Upper lobe of right lung (tissue), 1 donor: ENCODE results near the gene ZNF99. TPM values are rescaled to one million over a fixed set of nuclear protein-coding genes. Genes with fewer than 3 reads are reported as not detected.
"Not testable (repeated sequence)": the region's sequence is repeated elsewhere in the genome, so short reads cannot be mapped to it uniquely, and the experiment has no call there.

ENCODE experiments used
- ATAC-seq: fragments of 200-7000 bp; cut with Tn5 transposase; one replicate; pipeline ENCODE4 v1.9.1; 2020; ENCODE audit warnings: mild to moderate bottlenecking, moderate library complexity
- DNase-seq: peaks from one replicate; pipeline ENCODE4 v3.0.0-alpha.2; 2020
- H3K27ac ChIP-seq: fragments of 200-600 bp; one replicate; pipeline ENCODE4 v1.8.0; 2022
- H3K27me3 ChIP-seq: fragments of 200-600 bp; one replicate; pipeline ENCODE4 v1.8.0; 2022; ENCODE audit warnings: mild to moderate bottlenecking
- H3K36me3 ChIP-seq: fragments of 200-600 bp; one replicate; pipeline ENCODE4 v1.8.0; 2022
- H3K4me1 ChIP-seq: fragments of 200-600 bp; one replicate; pipeline ENCODE4 v1.8.0; 2022
- H3K4me3 ChIP-seq: fragments of 200-600 bp; one replicate; pipeline ENCODE4 v1.8.0; 2022; ENCODE audit warnings: mild to moderate bottlenecking
- H3K9me3 ChIP-seq: fragments of 200-600 bp; one replicate; pipeline ENCODE4 v1.8.0; 2022
- CTCF ChIP-seq: fragments of 200-600 bp; IDR thresholded peaks from one replicate; pipeline ENCODE4 v1.8.0; 2022; ENCODE audit warnings: antibody characterized with exemption
- intact Hi-C: fragments of 100-400 bp; cut with DNase I; formaldehyde crosslinking; loops from one replicate; pipeline ENCODE4 v1.11.0; 2022
- total RNA-seq: library from RNA; stranded (reverse); fragmentation: NEBNext Ultra II Directional; extraction: Animal tissue kit (Norgen Biotek cat#: 25700); gene quantifications from one replicate; pipeline ENCODE4 v1.2.1, GENCODE V29; 2021
- donor health status: DM: no; HTN: yes; CAD: no; lungs with severe emphysema.

The ZNF99 gene
- total RNA-seq, 1 donor from 2014 or later: 0.09 TPM

- Histone ChIP-seq H3K9me3 (peaks cover 23% of the 10 kb centered on the region), H3K27me3 (no peaks in the 10 kb centered on the region), H3K36me3 (no peaks in the 10 kb centered on the region), H3K27ac (no peak overlapping the region), H3K4me1 (no peaks in the 10 kb centered on the region), H3K4me3 (no peak overlapping the region)
- intact Hi-C loops: no loop called here
- DNase-seq: no peak
- ATAC-seq: no peak
- no peak for TF ChIP-seq CTCF
These were observed 75.0 kb downstream of the ZNF99 start for GRCh38 chr19:22708983-22709382.

GRCh38 chr19:22703096-22703495 is 80.9 kb downstream of the ZNF99 start:
- H3K4me1 ChIP-seq, ATAC-seq, intact Hi-C loops, H3K4me3 ChIP-seq, H3K36me3 ChIP-seq, H3K27ac ChIP-seq, H3K27me3 ChIP-seq, DNase-seq: not testable (repeated sequence)
- H3K9me3 ChIP-seq: peaks cover 20% of the 10 kb centered on the region

- H3K27ac ChIP-seq, intact Hi-C loops, ATAC-seq, H3K36me3 ChIP-seq, H3K27me3 ChIP-seq, H3K4me1 ChIP-seq, DNase-seq, H3K4me3 ChIP-seq: not testable (repeated sequence)
- H3K9me3 ChIP-seq: peaks cover 20% of the 10 kb centered on the region
These were observed 81.3 kb downstream of the ZNF99 start for GRCh38 chr19:22702661-22703060.

Other genes with a start within 250 kb of the ZNF99 start
- gene ZNF492, start 149.8 kb downstream of the ZNF99 start, total RNA-seq: 0.29 TPM
- not detected for gene ZNF723, start 48.1 kb upstream of the ZNF99 start, total RNA-seq
- 0.96 TPM for gene ZNF728, start 219.0 kb upstream of the ZNF99 start, total RNA-seq